Liver (tissue), 9 donors: ENCODE results near the gene ADRA2B. TPM values are rescaled to one million over a fixed set of nuclear protein-coding genes. Genes with fewer than 3 reads are reported as not detected.
A peak's percentile ranks its signal among the peaks of the same experiment; 100 is the strongest.

Experiments
- DNase-seq: peaks from one replicate; pipeline ENCODE4 v3.0.0-alpha.2; 2017; ENCODE audit warnings: low spot score
- H3K27ac ChIP-seq, 2 donors: one replicate each; pipeline ENCODE4 v1.7.0; 2013; ENCODE audit warnings: inconsistent platforms in 2 of 2, low read length in 2 of 2, control low read depth in 1 of 2, low read depth in 1 of 2, mild to moderate bottlenecking in 1 of 2
- H3K27me3 ChIP-seq, 4 donors: one replicate each; pipeline versions ENCODE4 v1.6.1 to v1.7.0; 2013; ENCODE audit warnings: low read length in 3 of 4, inconsistent platforms in 1 of 4, mild to moderate bottlenecking in 1 of 4, moderate library complexity in 1 of 4; ENCODE audit not compliant: control insufficient read depth in 4 of 4, insufficient read depth in 4 of 4
- H3K36me3 ChIP-seq, 4 donors: one replicate each; pipeline versions ENCODE4 v1.6.1 to v1.7.0; 2013; ENCODE audit warnings: low read length in 3 of 4, mild to moderate bottlenecking in 3 of 4, low read depth in 1 of 4, moderate library complexity in 1 of 4; ENCODE audit not compliant: control insufficient read depth in 4 of 4, insufficient read depth in 3 of 4
- H3K4me1 ChIP-seq, 4 donors: one replicate each; pipeline versions ENCODE4 v1.6.1 to v1.7.0; 2013; ENCODE audit warnings: low read length in 3 of 4, mild to moderate bottlenecking in 3 of 4, moderate library complexity in 1 of 4; ENCODE audit not compliant: control insufficient read depth in 4 of 4, insufficient read depth in 4 of 4
- H3K4me3 ChIP-seq, 3 donors: one replicate each; pipeline versions ENCODE4 v1.6.1 to v1.7.0; 2013; ENCODE audit warnings: low read length in 3 of 3, control low read depth in 1 of 3, low read depth in 1 of 3, mild to moderate bottlenecking in 1 of 3
- H3K9ac ChIP-seq, 2 donors: one replicate each; pipeline ENCODE4 v1.7.0; 2013; ENCODE audit warnings: low read length in 2 of 2, mild to moderate bottlenecking in 2 of 2, moderate library complexity in 2 of 2, control low read depth in 1 of 2, low read depth in 1 of 2
- H3K9me3 ChIP-seq, 4 donors: one replicate each; pipeline versions ENCODE4 v1.6.1 to v1.7.0; 2013; ENCODE audit warnings: low read length in 3 of 4; ENCODE audit not compliant: control insufficient read depth in 4 of 4
- EGR1 ChIP-seq, 2 donors: IDR thresholded peaks; 2 replicates each; pipeline ENCODE4 v1.6.1; 2016 to 2018; ENCODE audit warnings: antibody characterized with exemption in 2 of 2, low read depth in 2 of 2
- FOXA1 ChIP-seq: IDR thresholded peaks from 2 replicates; pipeline ENCODE4 v1.6.1; 2016; ENCODE audit warnings: antibody characterized with exemption
- FOXA2 ChIP-seq: IDR thresholded peaks from 2 replicates; pipeline ENCODE4 v1.6.1; 2016; ENCODE audit warnings: antibody characterized with exemption
- GABPA ChIP-seq, 2 donors: IDR thresholded peaks in 1 of 2; conservative IDR thresholded peaks in 1 of 2; 2 replicates each; pipeline ENCODE4 v1.6.1; 2016; ENCODE audit warnings: antibody characterized with exemption in 2 of 2, mild to moderate bottlenecking in 1 of 2, moderate library complexity in 1 of 2
- HNF4A ChIP-seq, 2 donors: conservative IDR thresholded peaks; 2 replicates each; pipeline ENCODE4 v1.6.1; 2016; ENCODE audit warnings: antibody characterized with exemption in 2 of 2, mild to moderate bottlenecking in 2 of 2
- HNF4G ChIP-seq: IDR thresholded peaks from 2 replicates; pipeline ENCODE4 v1.6.1; 2016; ENCODE audit warnings: antibody characterized with exemption
- JUND ChIP-seq, 2 donors: IDR thresholded peaks; 2 replicates each; pipeline ENCODE4 v1.6.1; 2016; ENCODE audit warnings: antibody characterized with exemption in 2 of 2
- NR2F2 ChIP-seq: IDR thresholded peaks from 2 replicates; pipeline ENCODE4 v1.6.1; 2016; ENCODE audit warnings: antibody characterized with exemption
- RAD21 ChIP-seq, 2 donors: IDR thresholded peaks; 2 replicates each; pipeline ENCODE4 v1.6.1; 2016; ENCODE audit warnings: antibody characterized with exemption in 2 of 2, mild to moderate bottlenecking in 2 of 2
- RXRA ChIP-seq, 2 donors: IDR thresholded peaks; 2 replicates each; pipeline ENCODE4 v1.6.1; 2017 to 2018; ENCODE audit warnings: antibody characterized with exemption in 2 of 2, mild to moderate bottlenecking in 1 of 2
- SP1 ChIP-seq: IDR thresholded peaks from 2 replicates; pipeline ENCODE4 v1.6.1; 2018; ENCODE audit warnings: antibody characterized with exemption, mild to moderate bottlenecking
- TAF1 ChIP-seq: conservative IDR thresholded peaks from 2 replicates; pipeline ENCODE4 v1.6.1; 2016; ENCODE audit warnings: antibody characterized with exemption, mild to moderate bottlenecking
- YY1 ChIP-seq: IDR thresholded peaks from 2 replicates; pipeline ENCODE4 v1.6.1; 2016; ENCODE audit warnings: antibody characterized with exemption, mild to moderate bottlenecking
- WGBS: extraction: QIAGEN DNeasy Blood & Tissue Kit; methylation state at CpG from one replicate; pipeline ENCODE4 v1.1.7; 2013; 5-methylcytosine and 5-hydroxymethylcytosine counted together
- polyA plus RNA-seq, 2 donors: library from polyadenylated mRNA; stranded (reverse) in 1 of 2; unstranded in 1 of 2; fragments of 200-250 nt in 1 of 2; fragments of >200 nt in 1 of 2; fragmentation: Nextera tagmentation in 1 of 2; extraction: Ambion mirVana in 1 of 2; gene quantifications; one replicate each; pipeline versions ENCODE4 v1.2.1 to v1.2.3, GENCODE V29; 2013 to 2015
- total RNA-seq, 2 donors: library from RNA; depleted of rRNA; stranded (reverse); fragments of >200 nt; gene quantifications; one replicate each; pipeline ENCODE4 v1.2.3, GENCODE V29; 2014
- TF ChIP-seq, protein P1 (sequence below): IDR thresholded peaks from 2 replicates; pipeline ENCODE4 v1.6.1; 2016; ENCODE audit warnings: antibody characterized with exemption
- TF ChIP-seq, protein P2 (sequence below): fragments of 150-350 bp; IDR thresholded peaks from 2 replicates; pipeline ENCODE4 v1.5.1; 2017; ENCODE audit warnings: improper control_type of control experiment, low read depth, low read length; ENCODE audit not compliant: missing input control
- TF ChIP-seq, protein P3 (sequence below): IDR thresholded peaks from 2 replicates; pipeline ENCODE4 v1.6.1; 2016; ENCODE audit warnings: antibody characterized with exemption, mild to moderate bottlenecking
- TF ChIP-seq, protein P4 (sequence below): IDR thresholded peaks from 2 replicates; pipeline ENCODE4 v1.6.1; 2016; ENCODE audit warnings: antibody characterized with exemption
- TF ChIP-seq, protein P5 (sequence below): IDR thresholded peaks from 2 replicates; pipeline ENCODE4 v1.6.1; 2016; ENCODE audit warnings: antibody characterized with exemption
- donor health status: healthy.
- donor health status: healthy.
- donor health status: healthy.
- donor health status: healthy.
- donor health status: healthy.

ADRA2B gene
- total and polyA plus RNA-seq, 4 donors, result 1.3 to 8.6 (median 3.0) TPM

DNA sequence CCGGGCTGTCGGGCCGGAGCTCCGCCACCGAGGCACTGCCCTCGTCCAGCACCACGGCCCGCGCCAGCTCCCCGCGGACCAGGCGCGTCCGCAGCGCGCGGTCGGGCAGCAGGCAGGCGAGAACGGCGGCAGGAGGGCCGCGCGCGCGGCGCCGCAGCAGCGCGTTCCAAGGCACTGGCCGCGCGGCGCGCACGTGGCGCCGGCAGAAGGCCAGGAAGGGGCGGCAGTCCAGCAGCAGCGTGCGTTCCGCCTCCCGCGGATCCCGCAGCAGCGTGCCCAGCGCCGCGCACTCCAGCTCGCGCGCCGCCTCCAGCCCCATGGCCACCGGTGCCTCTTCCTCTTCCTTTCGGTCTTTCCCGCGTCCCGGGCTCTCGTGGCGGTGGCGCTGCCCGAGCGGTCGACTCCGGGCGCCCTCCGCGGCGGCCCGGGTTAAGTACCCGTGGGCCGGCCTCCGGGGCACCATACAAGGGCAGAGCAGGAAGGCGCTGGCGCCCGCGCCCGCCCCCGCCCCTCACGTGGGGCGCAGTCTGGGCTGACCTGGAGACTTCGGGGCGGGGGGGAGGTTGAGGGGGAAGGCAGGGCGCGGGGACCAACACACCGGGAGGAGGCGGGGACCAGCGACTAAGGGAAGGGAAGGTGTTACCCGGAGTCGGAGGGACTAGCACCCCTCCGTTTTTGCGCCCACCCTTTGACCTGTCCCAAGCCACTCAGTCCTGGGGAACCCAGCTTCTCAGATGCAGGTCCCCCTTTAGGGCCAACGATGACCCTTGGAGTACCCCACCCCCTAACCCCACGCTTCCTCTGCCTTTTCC is 28.9 kb upstream of the ADRA2B start, which contains the start of gene DUSP2:
TSS of gene DUSP2 (minus strand) at position 405 of the 812 bp plus-strand sequence. CDS start at position 319, 86 bp downstream.
- Histone ChIP-seq H3K9ac (no peak within 1 kb of the TSS), H3K36me3 (no peaks in the 10 kb centered on the region), H3K4me3 (peak within 1 kb of the TSS; percentile 26 to 78 (median 65)), H3K9me3 (no peaks in the 10 kb centered on the region), H3K27ac (peak within 1 kb of the TSS; percentile 69 to 71), H3K27me3 (no peaks in the 10 kb centered on the region), H3K4me1 (peaks cover 0 to 8% (median 5%) of the 10 kb centered on the region in 4 donors)
- peak; percentile 57 for DNase-seq
- 5% methylated on average over 94 of the region's 94 CpGs for WGBS
- TF ChIP-seq, protein P1, sequence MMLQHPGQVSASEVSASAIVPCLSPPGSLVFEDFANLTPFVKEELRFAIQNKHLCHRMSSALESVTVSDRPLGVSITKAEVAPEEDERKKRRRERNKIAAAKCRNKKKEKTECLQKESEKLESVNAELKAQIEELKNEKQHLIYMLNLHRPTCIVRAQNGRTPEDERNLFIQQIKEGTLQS, result no peak
- TF ChIP-seq JUND (IDR thresholded peaks at IDR 0.05) (no peak), EGR1 (IDR thresholded peaks at IDR 0.05; ENCODE audit: low read depth in 2 of 2) (peak in 1 of 2 donors; percentile 25), NR2F2 (no peak), FOXA2 (no peak), FOXA1 (no peak), TAF1 (no peak)
- TF ChIP-seq, protein P2, sequence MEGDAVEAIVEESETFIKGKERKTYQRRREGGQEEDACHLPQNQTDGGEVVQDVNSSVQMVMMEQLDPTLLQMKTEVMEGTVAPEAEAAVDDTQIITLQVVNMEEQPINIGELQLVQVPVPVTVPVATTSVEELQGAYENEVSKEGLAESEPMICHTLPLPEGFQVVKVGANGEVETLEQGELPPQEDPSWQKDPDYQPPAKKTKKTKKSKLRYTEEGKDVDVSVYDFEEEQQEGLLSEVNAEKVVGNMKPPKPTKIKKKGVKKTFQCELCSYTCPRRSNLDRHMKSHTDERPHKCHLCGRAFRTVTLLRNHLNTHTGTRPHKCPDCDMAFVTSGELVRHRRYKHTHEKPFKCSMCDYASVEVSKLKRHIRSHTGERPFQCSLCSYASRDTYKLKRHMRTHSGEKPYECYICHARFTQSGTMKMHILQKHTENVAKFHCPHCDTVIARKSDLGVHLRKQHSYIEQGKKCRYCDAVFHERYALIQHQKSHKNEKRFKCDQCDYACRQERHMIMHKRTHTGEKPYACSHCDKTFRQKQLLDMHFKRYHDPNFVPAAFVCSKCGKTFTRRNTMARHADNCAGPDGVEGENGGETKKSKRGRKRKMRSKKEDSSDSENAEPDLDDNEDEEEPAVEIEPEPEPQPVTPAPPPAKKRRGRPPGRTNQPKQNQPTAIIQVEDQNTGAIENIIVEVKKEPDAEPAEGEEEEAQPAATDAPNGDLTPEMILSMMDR, result no peak

DNA sequence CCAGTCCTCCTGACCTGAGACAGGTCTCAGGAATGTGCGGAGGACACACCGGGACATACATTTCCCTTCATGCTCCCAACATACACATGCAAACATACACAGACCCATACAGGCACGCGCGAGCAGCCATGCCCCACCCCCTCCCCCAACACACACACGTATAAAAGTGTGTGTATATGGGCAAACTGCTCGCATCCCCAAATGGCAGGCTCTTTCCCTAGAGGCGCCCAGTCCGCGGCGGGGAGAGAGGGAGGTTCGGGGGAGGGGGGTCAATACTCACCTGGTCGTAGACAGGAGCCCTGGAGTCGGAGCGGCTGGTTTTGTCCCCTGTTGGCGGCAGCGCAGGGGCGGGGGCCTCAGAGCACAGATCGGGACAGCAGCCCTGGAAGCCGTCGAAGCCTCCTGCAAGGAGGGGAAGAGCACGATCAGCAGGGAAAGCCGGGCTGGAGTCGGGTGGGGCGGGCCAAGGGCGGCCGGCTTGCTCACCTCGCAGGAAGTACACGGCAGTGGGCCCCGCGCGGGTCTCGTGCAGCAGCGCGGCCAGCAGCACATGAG is 28.2 kb upstream of the ADRA2B start:
- Histone ChIP-seq H3K9ac (no peak overlapping the region), H3K27me3 (no peaks in the 10 kb centered on the region), H3K9me3 (no peaks in the 10 kb centered on the region), H3K4me1 (peaks cover 0 to 8% (median 5%) of the 10 kb centered on the region in 4 donors), H3K4me3 (peak overlapping the region; percentile 26 to 78 (median 65)), H3K36me3 (no peaks in the 10 kb centered on the region), H3K27ac (peak overlapping the region in 1 of 2 donors; percentile 55)
- WGBS, result 21% methylated on average over 35 of the region's 35 CpGs
- no peak for TF ChIP-seq RAD21 (IDR thresholded peaks at IDR 0.05)
- no peak for TF ChIP-seq SP1
- TF ChIP-seq YY1, result no peak
- TF ChIP-seq, protein P1, result no peak
- no peak for TF ChIP-seq JUND (IDR thresholded peaks at IDR 0.05)
- TF ChIP-seq GABPA (IDR thresholded peaks at IDR 0.05 in 1 of 2, conservative IDR thresholded peaks at IDR 0.05 in 1 of 2), result no peak
- TF ChIP-seq, protein P3, sequence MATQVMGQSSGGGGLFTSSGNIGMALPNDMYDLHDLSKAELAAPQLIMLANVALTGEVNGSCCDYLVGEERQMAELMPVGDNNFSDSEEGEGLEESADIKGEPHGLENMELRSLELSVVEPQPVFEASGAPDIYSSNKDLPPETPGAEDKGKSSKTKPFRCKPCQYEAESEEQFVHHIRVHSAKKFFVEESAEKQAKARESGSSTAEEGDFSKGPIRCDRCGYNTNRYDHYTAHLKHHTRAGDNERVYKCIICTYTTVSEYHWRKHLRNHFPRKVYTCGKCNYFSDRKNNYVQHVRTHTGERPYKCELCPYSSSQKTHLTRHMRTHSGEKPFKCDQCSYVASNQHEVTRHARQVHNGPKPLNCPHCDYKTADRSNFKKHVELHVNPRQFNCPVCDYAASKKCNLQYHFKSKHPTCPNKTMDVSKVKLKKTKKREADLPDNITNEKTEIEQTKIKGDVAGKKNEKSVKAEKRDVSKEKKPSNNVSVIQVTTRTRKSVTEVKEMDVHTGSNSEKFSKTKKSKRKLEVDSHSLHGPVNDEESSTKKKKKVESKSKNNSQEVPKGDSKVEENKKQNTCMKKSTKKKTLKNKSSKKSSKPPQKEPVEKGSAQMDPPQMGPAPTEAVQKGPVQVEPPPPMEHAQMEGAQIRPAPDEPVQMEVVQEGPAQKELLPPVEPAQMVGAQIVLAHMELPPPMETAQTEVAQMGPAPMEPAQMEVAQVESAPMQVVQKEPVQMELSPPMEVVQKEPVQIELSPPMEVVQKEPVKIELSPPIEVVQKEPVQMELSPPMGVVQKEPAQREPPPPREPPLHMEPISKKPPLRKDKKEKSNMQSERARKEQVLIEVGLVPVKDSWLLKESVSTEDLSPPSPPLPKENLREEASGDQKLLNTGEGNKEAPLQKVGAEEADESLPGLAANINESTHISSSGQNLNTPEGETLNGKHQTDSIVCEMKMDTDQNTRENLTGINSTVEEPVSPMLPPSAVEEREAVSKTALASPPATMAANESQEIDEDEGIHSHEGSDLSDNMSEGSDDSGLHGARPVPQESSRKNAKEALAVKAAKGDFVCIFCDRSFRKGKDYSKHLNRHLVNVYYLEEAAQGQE, result no peak
- TF ChIP-seq NR2F2, result no peak
- TF ChIP-seq HNF4G, result no peak
- TF ChIP-seq TAF1, result no peak
- no peak for TF ChIP-seq EGR1 (IDR thresholded peaks at IDR 0.05; ENCODE audit: low read depth in 2 of 2)
- TF ChIP-seq, protein P4, sequence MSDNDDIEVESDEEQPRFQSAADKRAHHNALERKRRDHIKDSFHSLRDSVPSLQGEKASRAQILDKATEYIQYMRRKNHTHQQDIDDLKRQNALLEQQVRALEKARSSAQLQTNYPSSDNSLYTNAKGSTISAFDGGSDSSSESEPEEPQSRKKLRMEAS, result no peak
- TF ChIP-seq RXRA (IDR thresholded peaks at IDR 0.05), result no peak
- TF ChIP-seq HNF4A (conservative IDR thresholded peaks at IDR 0.05), result no peak
- TF ChIP-seq, protein P2, result no peak
- no peak for TF ChIP-seq FOXA2
- TF ChIP-seq, protein P5, sequence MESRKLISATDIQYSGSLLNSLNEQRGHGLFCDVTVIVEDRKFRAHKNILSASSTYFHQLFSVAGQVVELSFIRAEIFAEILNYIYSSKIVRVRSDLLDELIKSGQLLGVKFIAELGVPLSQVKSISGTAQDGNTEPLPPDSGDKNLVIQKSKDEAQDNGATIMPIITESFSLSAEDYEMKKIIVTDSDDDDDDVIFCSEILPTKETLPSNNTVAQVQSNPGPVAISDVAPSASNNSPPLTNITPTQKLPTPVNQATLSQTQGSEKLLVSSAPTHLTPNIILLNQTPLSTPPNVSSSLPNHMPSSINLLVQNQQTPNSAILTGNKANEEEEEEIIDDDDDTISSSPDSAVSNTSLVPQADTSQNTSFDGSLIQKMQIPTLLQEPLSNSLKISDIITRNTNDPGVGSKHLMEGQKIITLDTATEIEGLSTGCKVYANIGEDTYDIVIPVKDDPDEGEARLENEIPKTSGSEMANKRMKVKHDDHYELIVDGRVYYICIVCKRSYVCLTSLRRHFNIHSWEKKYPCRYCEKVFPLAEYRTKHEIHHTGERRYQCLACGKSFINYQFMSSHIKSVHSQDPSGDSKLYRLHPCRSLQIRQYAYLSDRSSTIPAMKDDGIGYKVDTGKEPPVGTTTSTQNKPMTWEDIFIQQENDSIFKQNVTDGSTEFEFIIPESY, result no peak
- no peak for TF ChIP-seq FOXA1
- DNase-seq, result no peak
